BE2C (cell line): ENCODE measurements around the gene ICA1.

ENCODE experiments used
- DNase-seq: peaks from one replicate; pipeline ENCODE4 v3.0.0-alpha.2; 2020
- H3K27me3 ChIP-seq: fragments of 250-450 bp; sonication (Bioruptor Pico); 2 replicates; pipeline ENCODE4 v1.5.1; 2020; ENCODE audit warnings: mild to moderate bottlenecking
- H3K36me3 ChIP-seq: fragments of 250-450 bp; sonication (Bioruptor Pico); 2 replicates; pipeline ENCODE4 v1.5.1; 2020; ENCODE audit warnings: mild to moderate bottlenecking
- H3K4me1 ChIP-seq: fragments of 250-450 bp; sonication (Bioruptor Pico); 2 replicates; pipeline ENCODE4 v1.5.1; 2020
- H3K4me3 ChIP-seq: 2 replicates; pipeline ENCODE4 v1.5.1; 2011; ENCODE audit warnings: low read depth, low read length
- H3K9me3 ChIP-seq: fragments of 250-450 bp; sonication (Bioruptor Pico); 2 replicates; pipeline ENCODE4 v1.5.1; 2020
- CTCF ChIP-seq: IDR thresholded peaks from 2 replicates; pipeline ENCODE4 v1.5.1; 2012; ENCODE audit warnings: mild to moderate bottlenecking, low read depth, low read length

ICA1 gene

GRCh38 chr7:8115547-8116402 is 146.2 kb downstream of the ICA1 start:
- Histone ChIP-seq H3K27me3 (no peaks in the 10 kb centered on the region), H3K9me3 (no peaks in the 10 kb centered on the region), H3K36me3 (peaks cover 22% of the 10 kb centered on the region), H3K4me1 (peaks cover 6% of the 10 kb centered on the region; the same call in 1 of the 2 replicates), H3K4me3 (no peak overlapping the region)
- TF ChIP-seq CTCF: no peak
- no peak for DNase-seq

GRCh38 chr7:8114175-8114574 is 147.8 kb downstream of the ICA1 start:
- no peak for TF ChIP-seq CTCF
- H3K9me3 ChIP-seq: no peaks in the 10 kb centered on the region
- no peak overlapping the region for H3K4me3 ChIP-seq
- H3K36me3 ChIP-seq: peaks cover 18% of the 10 kb centered on the region
- H3K4me1 ChIP-seq: peaks cover 6% of the 10 kb centered on the region; the same call in 1 of the 2 replicates
- no peak for DNase-seq
- no peaks in the 10 kb centered on the region for H3K27me3 ChIP-seq

- TF ChIP-seq CTCF: no peak
- Histone ChIP-seq H3K9me3 (no peaks in the 10 kb centered on the region), H3K27me3 (no peaks in the 10 kb centered on the region), H3K4me3 (no peak overlapping the region), H3K4me1 (peaks cover 6% of the 10 kb centered on the region; the same call in 1 of the 2 replicates), H3K36me3 (peaks cover 12% of the 10 kb centered on the region)
- no peak for DNase-seq
Measured at GRCh38 chr7:8113184-8113583, 148.8 kb downstream of the ICA1 start.

- DNase-seq: no peak
- Histone ChIP-seq H3K4me3 (no peak overlapping the region), H3K4me1 (peaks cover 6% of the 10 kb centered on the region; the same call in 1 of the 2 replicates), H3K27me3 (no peaks in the 10 kb centered on the region), H3K36me3 (peaks cover 12% of the 10 kb centered on the region), H3K9me3 (no peaks in the 10 kb centered on the region)
- TF ChIP-seq CTCF: no peak
Measured at GRCh38 chr7:8112685-8113084, 149.3 kb downstream of the ICA1 start.

GRCh38 chr7:8111282-8111960 is 150.5 kb downstream of the ICA1 start:
- no peak for TF ChIP-seq CTCF
- Histone ChIP-seq H3K4me1 (peaks cover 6% of the 10 kb centered on the region; the same call in 1 of the 2 replicates), H3K27me3 (no peaks in the 10 kb centered on the region), H3K9me3 (no peaks in the 10 kb centered on the region), H3K36me3 (peaks cover 6% of the 10 kb centered on the region; the same call in 1 of the 2 replicates), H3K4me3 (no peak overlapping the region)
- DNase-seq: no peak
